Measurements from ENCODE around the gene IQCF5.
"Not testable (repeated sequence)": the region's sequence is repeated elsewhere in the genome, so short reads cannot be mapped to it uniquely, and the experiment has no call there.

IQCF5 gene

DNA sequence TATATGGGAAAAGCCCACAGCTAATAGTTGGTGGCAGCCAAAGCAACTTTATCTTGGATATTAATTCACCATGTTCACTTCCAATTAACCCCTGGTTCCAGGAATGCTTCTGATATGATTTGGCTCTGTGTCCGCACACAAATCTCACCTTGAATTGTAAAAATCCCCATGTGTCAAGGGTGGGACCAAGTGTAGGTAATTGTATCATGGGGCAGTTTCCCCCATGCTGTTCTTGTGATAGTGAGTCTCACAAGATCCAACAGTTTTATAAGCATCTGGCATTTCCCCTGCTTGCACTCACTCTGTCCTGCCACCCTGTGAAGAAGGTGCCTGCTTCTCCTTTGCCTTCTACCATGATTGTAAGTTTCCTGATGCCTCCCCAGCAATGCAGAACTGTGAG lies 6.5 kb downstream of the IQCF5 start:
- DNase-seq (ENCODE audit: low spot score), result not testable (repeated sequence)

DNA sequence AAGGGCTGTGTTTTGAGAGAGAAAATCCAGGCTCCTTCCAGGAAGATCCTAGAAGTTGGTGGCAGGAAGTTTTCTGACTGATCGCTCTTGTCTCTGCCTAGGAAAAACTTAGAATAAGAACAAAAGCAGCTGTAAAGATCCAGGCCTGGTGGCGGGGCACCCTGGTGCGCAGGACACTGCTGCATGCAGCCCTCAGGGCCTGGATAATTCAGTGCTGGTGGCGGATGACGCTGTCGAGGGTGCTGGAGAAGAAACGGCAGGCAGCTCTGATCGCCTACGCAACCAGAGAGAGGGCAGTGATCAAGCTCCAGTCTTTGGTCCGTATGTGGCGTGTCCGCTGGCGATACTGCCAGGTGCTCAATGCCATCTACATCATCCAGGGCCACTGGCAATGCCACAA lies 12.5 kb downstream of the IQCF5 start:
- no peak for DNase-seq (ENCODE audit: low spot score)

DNA sequence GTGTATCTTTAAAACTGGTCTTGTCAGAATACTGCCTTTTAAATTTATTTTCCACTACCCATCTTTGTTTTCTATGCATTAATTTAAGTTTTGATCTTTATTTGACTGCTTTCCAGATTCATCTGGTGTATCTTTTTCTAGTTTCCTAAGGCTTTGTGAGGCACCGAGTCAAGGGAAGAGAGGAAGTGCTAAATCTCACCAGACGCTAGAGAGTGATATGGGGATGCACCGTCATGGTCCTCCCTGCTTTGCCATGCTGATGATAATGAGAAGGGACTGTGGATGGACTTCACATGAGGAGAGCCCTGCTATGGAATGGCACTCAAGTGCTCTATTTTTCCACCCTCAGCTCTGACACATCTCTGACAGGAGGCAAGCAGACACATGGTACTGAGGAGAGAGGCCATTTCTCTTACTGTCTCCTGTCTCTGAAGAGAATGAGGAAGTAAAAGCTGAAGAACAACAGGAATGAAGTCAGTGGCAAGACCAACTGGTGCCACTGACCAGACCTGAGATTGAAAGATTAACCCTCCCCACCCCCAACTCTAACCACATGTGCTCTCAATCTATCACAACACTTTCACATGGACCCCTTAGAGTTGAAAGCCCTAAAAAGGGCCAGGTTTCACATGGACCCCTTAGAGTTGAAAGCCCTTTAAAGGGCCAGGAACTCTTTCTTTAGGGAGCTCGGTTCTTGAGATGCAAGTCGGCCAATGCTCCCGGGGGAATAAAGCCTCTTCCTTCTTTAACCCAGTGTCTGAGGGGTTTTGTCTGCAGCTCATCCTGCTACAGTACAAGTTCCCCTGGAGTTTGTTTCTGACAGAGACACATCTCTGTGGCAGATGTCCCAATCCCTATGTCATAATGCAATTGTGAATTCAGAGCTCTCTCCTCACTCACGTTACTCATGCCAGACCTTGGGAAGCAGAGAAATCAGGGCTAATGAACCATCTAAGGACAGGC lies 14.4 kb downstream of the IQCF5 start, which contains the start of gene IQCF2:
Gene IQCF2 (plus strand): TSS at position 913 of the 963 bp plus-strand sequence. CDS start 52 bp downstream, outside the sequence.
- no peak for DNase-seq (ENCODE audit: low spot score)

DNA sequence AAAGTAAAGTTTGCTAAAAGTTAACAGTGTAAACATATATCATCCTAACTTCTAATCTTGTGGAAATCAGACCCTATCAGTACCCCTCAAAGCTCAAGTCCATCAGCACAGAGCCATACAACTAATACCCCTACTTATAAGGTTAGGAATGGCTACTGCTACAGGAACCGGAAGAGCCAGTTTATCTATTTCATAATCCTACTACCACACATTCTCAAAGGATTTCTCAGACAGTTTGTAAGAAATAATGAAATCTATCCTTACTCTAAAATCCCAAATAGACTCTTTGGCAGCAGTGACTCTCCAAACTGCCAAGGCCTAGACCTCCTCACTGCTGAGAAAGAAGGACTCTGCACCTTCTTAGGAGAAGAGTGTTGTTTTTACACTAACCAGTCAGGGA lies 20.0 kb downstream of the IQCF5 start:
- DNase-seq (ENCODE audit: low spot score), result not testable (repeated sequence)

DNA sequence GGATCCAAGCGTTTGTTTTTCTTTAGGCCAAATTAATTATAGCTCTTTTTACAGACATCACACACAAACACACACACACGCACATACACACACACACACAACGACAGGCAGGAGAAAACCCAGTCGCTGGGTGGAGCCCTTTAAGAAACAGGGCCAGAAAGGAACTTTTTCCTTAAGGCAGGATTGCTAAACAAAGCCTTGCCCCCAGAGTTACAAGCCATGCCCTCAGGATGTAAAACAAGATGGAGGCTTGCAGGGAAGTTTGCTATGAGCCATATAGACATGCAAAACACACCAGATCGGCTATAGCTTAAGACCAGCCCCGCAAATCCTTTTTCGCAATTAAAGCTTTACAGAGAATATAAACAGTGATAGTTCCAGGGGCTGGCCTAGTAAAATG lies 30.3 kb downstream of the IQCF5 start:
- DNase-seq (ENCODE audit: low spot score), result no peak

DNA sequence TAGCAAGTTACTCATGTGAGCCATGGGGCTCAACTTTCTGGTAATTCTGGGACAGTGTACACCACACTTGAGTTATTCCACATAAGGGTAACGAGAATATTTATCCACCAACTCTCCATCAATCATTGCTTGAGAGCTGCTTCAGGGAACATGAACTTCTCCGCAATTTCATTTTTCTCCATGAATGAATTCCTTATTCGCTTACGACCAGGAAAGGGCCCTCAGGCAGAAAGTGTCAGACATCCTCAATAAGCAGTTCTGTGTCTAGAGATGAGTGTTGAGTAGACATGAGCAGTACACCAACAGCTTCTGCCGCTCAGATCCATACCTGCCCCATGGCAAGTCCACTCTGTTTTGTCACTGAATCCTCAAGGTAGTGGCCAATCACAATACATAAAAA lies 38.8 kb downstream of the IQCF5 start:
- no peak for DNase-seq (ENCODE audit: low spot score)

DNA sequence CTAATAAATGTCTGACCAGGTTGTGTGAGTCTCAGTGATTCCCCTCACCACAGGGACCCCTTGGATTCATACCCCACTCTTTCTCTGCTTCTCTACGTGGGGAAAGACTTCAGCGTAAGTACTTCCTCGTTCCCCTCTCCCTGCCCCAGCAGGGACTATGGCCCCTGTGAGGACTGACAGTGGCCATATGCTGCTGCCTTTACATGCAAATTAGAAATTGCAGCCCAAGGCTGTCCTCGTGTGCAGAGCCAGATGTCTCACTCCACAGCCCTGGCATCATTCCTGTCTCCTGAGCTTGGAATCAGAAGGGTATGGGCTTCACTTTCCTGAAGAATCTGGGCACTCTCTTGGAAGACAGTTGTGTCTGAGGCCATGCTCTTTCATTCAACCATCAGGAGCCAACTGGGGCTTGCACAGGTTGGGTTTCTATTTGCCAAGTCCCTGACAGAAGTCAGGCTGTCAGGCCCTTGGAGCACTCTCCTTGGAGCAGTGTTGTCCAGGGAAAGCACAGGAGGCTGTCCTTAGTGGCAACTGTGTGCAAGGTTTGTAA lies 44.5 kb downstream of the IQCF5 start:
- no peak for DNase-seq (ENCODE audit: low spot score)

DNA sequence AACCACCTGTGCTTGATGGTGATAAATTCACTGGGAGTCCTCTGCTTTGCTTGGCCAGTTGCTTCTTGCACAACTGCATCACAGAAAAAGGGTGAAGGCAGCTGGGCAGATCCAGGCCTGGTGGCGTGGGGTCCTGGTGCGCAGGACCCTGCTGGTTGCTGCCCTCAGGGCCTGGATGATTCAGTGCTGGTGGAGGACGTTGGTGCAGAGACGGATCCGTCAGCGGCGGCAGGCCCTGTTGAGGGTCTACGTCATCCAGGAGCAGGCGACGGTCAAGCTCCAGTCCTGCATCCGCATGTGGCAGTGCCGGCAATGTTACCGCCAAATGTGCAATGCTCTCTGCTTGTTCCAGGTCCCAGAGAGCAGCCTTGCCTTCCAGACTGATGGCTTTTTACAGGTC lies 45.1 kb downstream of the IQCF5 start:
- no peak for DNase-seq (ENCODE audit: low spot score)

DNA sequence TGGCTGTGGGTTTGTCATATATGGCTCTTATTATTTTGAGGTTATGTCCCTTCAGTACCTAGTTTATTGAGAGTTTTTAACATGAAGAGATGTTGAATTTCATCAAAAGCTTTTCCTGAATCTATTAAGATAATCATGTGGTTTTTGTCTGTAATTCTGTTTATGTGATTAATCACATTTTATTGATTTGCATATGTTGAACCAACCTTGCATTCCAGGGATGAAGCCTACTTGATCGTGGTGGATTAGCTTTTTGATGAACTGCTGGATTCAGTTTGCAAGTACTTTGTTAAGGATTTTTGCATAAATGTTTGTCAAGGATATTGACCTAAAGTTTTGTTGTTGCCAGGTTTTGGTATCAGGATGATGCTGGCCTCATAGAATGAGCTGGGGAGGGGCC lies 47.1 kb downstream of the IQCF5 start:
- DNase-seq (ENCODE audit: low spot score), result no peak
